WTC11 (cell line): ENCODE data around the gene TNNT3.

Experiments
- AFF4 ChIP-seq: sonication (generic); formaldehyde crosslinking; IDR thresholded peaks from 2 replicates; pipeline ENCODE4 v1.8.1; 2023; ENCODE audit warnings: mild to moderate bottlenecking, missing genetic modification reagents, borderline replicate concordance
- AR ChIP-seq: fragments of 250-450 bp; sonication (Bioruptor Pico); IDR thresholded peaks from 2 replicates; pipeline ENCODE4 v1.9.0; 2021; ENCODE audit warnings: mild to moderate bottlenecking
- CREM ChIP-seq: sonication (generic); formaldehyde crosslinking; IDR thresholded peaks from 2 replicates; pipeline ENCODE4 v1.8.1; 2022; ENCODE audit warnings: mild to moderate bottlenecking, missing genetic modification reagents, moderate library complexity
- CTCF ChIP-seq: fragments of 200-600 bp; IDR thresholded peaks from 2 replicates; pipeline ENCODE4 v1.8.0; 2022; ENCODE audit warnings: antibody characterized with exemption
- E2F1 ChIP-seq: sonication (generic); formaldehyde crosslinking; IDR thresholded peaks from 2 replicates; pipeline ENCODE4 v1.8.0; 2022; ENCODE audit warnings: mild to moderate bottlenecking, missing genetic modification reagents
- FOXP4 ChIP-seq: sonication (generic); formaldehyde crosslinking; IDR thresholded peaks from 2 replicates; pipeline ENCODE4 v1.8.0; 2022; ENCODE audit warnings: mild to moderate bottlenecking, missing genetic modification reagents
- MAX ChIP-seq: sonication (generic); formaldehyde crosslinking; IDR thresholded peaks from 2 replicates; pipeline ENCODE4 v1.8.0; 2022; ENCODE audit warnings: mild to moderate bottlenecking, missing genetic modification reagents
- ZBTB43 ChIP-seq: sonication (generic); formaldehyde crosslinking; IDR thresholded peaks from 2 replicates; pipeline ENCODE4 v1.8.1; 2023; ENCODE audit warnings: mild to moderate bottlenecking, missing genetic modification reagents
- ZNF317 ChIP-seq: sonication (generic); formaldehyde crosslinking; IDR thresholded peaks from 2 replicates; pipeline ENCODE4 v1.8.1; 2023; ENCODE audit warnings: low read depth, mild to moderate bottlenecking, moderate library complexity, missing genetic modification reagents, borderline replicate concordance

- TF ChIP-seq MAX (CRISPR knock-in tag) (no peak), E2F1 (CRISPR knock-in tag) (no peak), CTCF (no peak), FOXP4 (CRISPR knock-in tag) (no peak), ZNF317 (no peak), CREM (CRISPR knock-in tag) (no peak), AR (CRISPR knock-in tag) (no peak), ZBTB43 (CRISPR knock-in tag) (no peak), AFF4 (CRISPR knock-in tag) (no peak)
Measured at GRCh38 chr11:1959786-1960185, 40.3 kb downstream of the TNNT3 start.
